ENCODE measurements around the gene GRIPAP1.

GRIPAP1 gene

GRCh38 chrX:48957827-48958634 lies 44.0 kb downstream of the GRIPAP1 start:
- no peak for FAIRE-seq
- TF ChIP-seq POLR2A (IDR thresholded peaks at IDR 0.05; ENCODE audit: low read depth, low read length): peak; percentile 29; the same call in 1 of the 2 replicates

GRCh38 chrX:48957477-48957826 lies 44.6 kb downstream of the GRIPAP1 start, which contains the start of gene OTUD5:
OTUD5 (minus strand) TSS chrX:48957607; CDS start chrX:48957570, 37 bp downstream.
- DNase-seq (ENCODE audit: insufficient read length, low spot score) (no peak), FAIRE-seq (no peak)
- TF ChIP-seq POLR2A (IDR thresholded peaks at IDR 0.05; ENCODE audit: low read depth, low read length): no peak

More at GRCh38 chrX:48957827-48958634, 44.0 kb downstream of the GRIPAP1 start:
- DNase-seq (ENCODE audit: insufficient read length, low spot score): peak; percentile 68

GRCh38 chrX:48956728-48957414 lies 45.2 kb downstream of the GRIPAP1 start:
- TF ChIP-seq POLR2A (IDR thresholded peaks at IDR 0.05; ENCODE audit: low read depth, low read length): no peak
- FAIRE-seq (no peak), DNase-seq (ENCODE audit: insufficient read length, low spot score) (no peak)

- FAIRE-seq (no peak), DNase-seq (ENCODE audit: insufficient read length, low spot score) (no peak)
- TF ChIP-seq POLR2A (IDR thresholded peaks at IDR 0.05; ENCODE audit: low read depth, low read length): no peak
Observed at GRCh38 chrX:48948589-48948988, 53.5 kb downstream of the GRIPAP1 start.

- DNase-seq (ENCODE audit: insufficient read length, low spot score): no peak
- FAIRE-seq: no peak
Observed at GRCh38 chrX:48945517-48946348, 56.3 kb downstream of the GRIPAP1 start.

GRCh38 chrX:48942895-48943294 lies 59.2 kb downstream of the GRIPAP1 start:
- DNase-seq (ENCODE audit: insufficient read length, low spot score) (no peak), FAIRE-seq (no peak)
- TF ChIP-seq POLR2A (IDR thresholded peaks at IDR 0.05; ENCODE audit: low read depth, low read length): no peak

More at GRCh38 chrX:48945517-48946348, 56.3 kb downstream of the GRIPAP1 start:
- no peak for TF ChIP-seq POLR2A (IDR thresholded peaks at IDR 0.05; ENCODE audit: low read depth, low read length)

GRCh38 chrX:48940404-48940955 lies 61.6 kb downstream of the GRIPAP1 start:
- TF ChIP-seq POLR2A (IDR thresholded peaks at IDR 0.05; ENCODE audit: low read depth, low read length): no peak
- DNase-seq (ENCODE audit: insufficient read length, low spot score): no peak
- FAIRE-seq: no peak

GRCh38 chrX:48939524-48940228 lies 62.4 kb downstream of the GRIPAP1 start:
- no peak for DNase-seq (ENCODE audit: insufficient read length, low spot score)
- FAIRE-seq: no peak
- no peak for TF ChIP-seq POLR2A (IDR thresholded peaks at IDR 0.05; ENCODE audit: low read depth, low read length)

GRCh38 chrX:48938721-48939425 lies 63.2 kb downstream of the GRIPAP1 start:
- DNase-seq (ENCODE audit: insufficient read length, low spot score) (no peak), FAIRE-seq (no peak)
- no peak for TF ChIP-seq POLR2A (IDR thresholded peaks at IDR 0.05; ENCODE audit: low read depth, low read length)

GRCh38 chrX:48937054-48937907 lies 64.8 kb downstream of the GRIPAP1 start:
- DNase-seq (ENCODE audit: insufficient read length, low spot score) (no peak), FAIRE-seq (no peak)
- no peak for TF ChIP-seq POLR2A (IDR thresholded peaks at IDR 0.05; ENCODE audit: low read depth, low read length)

- TF ChIP-seq POLR2A (IDR thresholded peaks at IDR 0.05; ENCODE audit: low read depth, low read length): no peak
- FAIRE-seq (no peak), DNase-seq (ENCODE audit: insufficient read length, low spot score) (no peak)
Observed at GRCh38 chrX:48936429-48937053, 65.5 kb downstream of the GRIPAP1 start.
